GM23248 (cell line): Measurements from ENCODE around the gene AURKA. TPM values are rescaled to one million over a fixed set of nuclear protein-coding genes. Genes with fewer than 3 reads are reported as not detected.
"Not testable (repeated sequence)": the region's sequence is repeated elsewhere in the genome, so short reads cannot be mapped to it uniquely, and the experiment has no call there.

ENCODE experiments used
- DNase-seq: peaks from one replicate; pipeline ENCODE4 v3.0.0-alpha.2; 2015
- H2AFZ ChIP-seq: fragments of 200-600 bp; sonication (generic); 2 replicates; pipeline ENCODE4 v1.6.1; 2016; ENCODE audit warnings: antibody characterized with exemption
- H3F3A ChIP-seq: fragments of 200-600 bp; sonication (generic); 2 replicates; pipeline ENCODE4 v1.6.1; 2016; ENCODE audit warnings: mild to moderate bottlenecking, antibody characterized with exemption, mixed run types; ENCODE audit not compliant: insufficient read depth
- H3K27ac ChIP-seq: fragments of 200-600 bp; sonication (generic); 2 replicates; pipeline ENCODE4 v1.5.1; 2016; ENCODE audit warnings: mild to moderate bottlenecking
- H3K27me3 ChIP-seq: fragments of 200-600 bp; sonication (generic); replicated peaks from 2 replicates; pipeline ENCODE4 v1.6.1; 2016; ENCODE audit warnings: mild to moderate bottlenecking; ENCODE audit not compliant: insufficient read depth
- H3K36me3 ChIP-seq: fragments of 200-600 bp; sonication (generic); 2 replicates; pipeline ENCODE4 v1.6.1; 2016; ENCODE audit warnings: low read depth, mild to moderate bottlenecking
- H3K4me1 ChIP-seq: fragments of 200-600 bp; sonication (generic); 2 replicates; pipeline ENCODE4 v1.6.1; 2016; ENCODE audit warnings: mild to moderate bottlenecking; ENCODE audit not compliant: insufficient read depth
- H3K4me2 ChIP-seq: fragments of 200-600 bp; sonication (generic); one replicate; pipeline ENCODE4 v1.6.1; 2016; ENCODE audit warnings: mild to moderate bottlenecking; ENCODE audit not compliant: unreplicated experiment
- H3K4me3 ChIP-seq: fragments of 200-600 bp; sonication (generic); 2 replicates; pipeline ENCODE4 v1.5.1; 2016; ENCODE audit warnings: mild to moderate bottlenecking
- H3K79me2 ChIP-seq: fragments of 200-600 bp; sonication (generic); 2 replicates; pipeline ENCODE4 v1.6.1; 2016; ENCODE audit warnings: mild to moderate bottlenecking; ENCODE audit not compliant: insufficient read depth
- H3K9ac ChIP-seq: fragments of 200-600 bp; sonication (generic); 2 replicates; pipeline ENCODE4 v1.6.1; 2016; ENCODE audit warnings: mild to moderate bottlenecking
- H3K9me2 ChIP-seq: fragments of 200-600 bp; sonication (generic); 2 replicates; pipeline ENCODE4 v1.6.1; 2016; ENCODE audit warnings: mixed run types, mild to moderate bottlenecking, moderate library complexity; ENCODE audit not compliant: insufficient read depth
- H3K9me3 ChIP-seq: fragments of 200-600 bp; sonication (generic); one replicate; pipeline ENCODE4 v1.6.1; 2017; ENCODE audit warnings: low read depth
- H4K20me1 ChIP-seq: fragments of 200-600 bp; sonication (generic); 2 replicates; pipeline ENCODE4 v1.6.0; 2016; ENCODE audit not compliant: insufficient read depth
- EZH2 ChIP-seq: fragments of 200-600 bp; sonication (generic); IDR thresholded peaks from 2 replicates; pipeline ENCODE4 v1.6.1; 2018; ENCODE audit warnings: antibody characterized with exemption, mild to moderate bottlenecking; ENCODE audit not compliant: insufficient read depth, poor library complexity, severe bottlenecking
- EZH2phosphoT487 ChIP-seq: fragments of 200-600 bp; sonication (generic); IDR thresholded peaks from 2 replicates; pipeline ENCODE4 v1.6.1; 2018; ENCODE audit warnings: antibody characterized with exemption, moderate library complexity, mild to moderate bottlenecking, low read depth; ENCODE audit not compliant: insufficient read depth
- WGBS, 2 experiments: methylation state at CpG; one replicate each; pipeline ENCODE4 v1.1.6; 2015 to 2017; ENCODE audit warnings: low lambda C conversion rate in 2 of 2, low coverage in 1 of 2; ENCODE audit errors: missing lambda C conversion rate in 2 of 2; 5-methylcytosine and 5-hydroxymethylcytosine counted together
- in situ Hi-C: fragments of 300-500 bp; cut with MboI; formaldehyde crosslinking; loops from 2 replicates; pipeline ENCODE4 v1.15.0; 2020
- polyA plus RNA-seq: library from polyadenylated mRNA; unstranded; fragments of >200 nt; fragmentation: Nextera tagmentation; extraction: Ambion mirVana; gene quantifications from 2 replicates; pipeline ENCODE4 v1.2.1, GENCODE V29; 2016
- total RNA-seq: library from RNA; depleted of rRNA; stranded (reverse); fragments of >200 nt; shearing (Covaris generic); gene quantifications from 2 replicates; pipeline ENCODE4 v1.2.3, GENCODE V29; 2014

The AURKA gene
- total and polyA plus RNA-seq, 2 experiments from 2014 or later = 70.8 to 88.5 TPM

DNA sequence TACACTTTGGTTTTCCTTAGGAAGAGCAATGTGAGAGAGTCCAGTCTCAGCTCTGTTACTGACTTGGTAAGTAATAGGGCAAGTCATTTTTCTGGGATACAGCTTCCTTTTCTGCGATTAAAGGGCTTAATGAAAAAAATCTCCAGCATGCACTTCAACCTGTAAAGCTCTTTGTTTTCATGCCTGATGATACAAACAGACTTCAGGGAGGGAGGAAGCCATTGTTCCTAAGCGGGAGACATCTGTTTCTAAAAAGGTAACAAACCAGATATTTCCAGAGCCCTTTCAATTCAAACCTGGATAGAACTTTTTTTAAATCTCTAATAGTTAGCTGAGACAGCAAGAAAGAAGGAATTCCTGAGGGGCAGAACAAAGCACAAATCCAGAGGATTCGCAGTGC lies 14.9 kb upstream of the AURKA start:
- Histone ChIP-seq H3K9me3 (no peaks in the 10 kb centered on the region), H4K20me1 (no peaks in the 10 kb centered on the region), H3K4me2 (no peak overlapping the region), H3K36me3 (peaks cover 48% of the 10 kb centered on the region), H3K27ac (no peak overlapping the region), H3K9ac (no peak overlapping the region), H3K27me3 (no peaks in the 10 kb centered on the region), H2AFZ (no peak overlapping the region), H3F3A (peaks cover 29% of the 10 kb centered on the region), H3K4me3 (no peak overlapping the region), H3K4me1 (peaks cover 6% of the 10 kb centered on the region; the same call in 1 of the 2 replicates), H3K79me2 (peaks cover 40% of the 10 kb centered on the region), H3K9me2 (no peaks in the 10 kb centered on the region)
- 93 to 96% methylated on average over 3 of the region's 3 CpGs for WGBS, 2 experiments
- no peak for DNase-seq
- TF ChIP-seq EZH2 (no peak), EZH2phosphoT487 (no peak)
- in situ Hi-C loops = no loop called here

DNA sequence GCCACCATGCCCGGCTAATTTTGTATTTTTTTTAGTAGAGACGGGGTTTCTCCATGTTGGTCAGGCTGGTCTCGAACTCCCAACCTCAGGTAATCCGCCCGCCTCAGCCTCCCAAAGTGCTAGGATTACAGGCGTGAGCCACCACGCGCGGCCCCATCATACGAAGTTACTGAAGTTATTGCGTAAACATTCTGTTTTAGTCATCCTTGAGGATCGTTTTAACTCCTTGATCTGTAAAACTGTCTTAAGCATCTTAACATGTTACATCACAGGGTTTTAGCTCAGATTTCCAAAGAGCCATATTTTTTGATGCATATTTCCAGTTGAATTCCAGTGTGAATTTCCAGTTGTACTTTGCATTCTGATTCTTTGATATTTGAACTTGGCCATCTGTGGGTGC lies 13.3 kb upstream of the AURKA start:
- H3K27me3 ChIP-seq, H3K9ac ChIP-seq, in situ Hi-C loops, H2AFZ ChIP-seq, H3K4me2 ChIP-seq, H3K4me3 ChIP-seq, H4K20me1 ChIP-seq, H3K4me1 ChIP-seq, H3K9me3 ChIP-seq, H3K9me2 ChIP-seq, H3K27ac ChIP-seq, DNase-seq: not testable (repeated sequence)
- Histone ChIP-seq H3F3A (peaks cover 28% of the 10 kb centered on the region), H3K36me3 (peaks cover 60% of the 10 kb centered on the region), H3K79me2 (peaks cover 55% of the 10 kb centered on the region)
- WGBS, 2 experiments = 95 to 97% methylated on average over 11 to 12 of the region's 12 CpGs

DNA sequence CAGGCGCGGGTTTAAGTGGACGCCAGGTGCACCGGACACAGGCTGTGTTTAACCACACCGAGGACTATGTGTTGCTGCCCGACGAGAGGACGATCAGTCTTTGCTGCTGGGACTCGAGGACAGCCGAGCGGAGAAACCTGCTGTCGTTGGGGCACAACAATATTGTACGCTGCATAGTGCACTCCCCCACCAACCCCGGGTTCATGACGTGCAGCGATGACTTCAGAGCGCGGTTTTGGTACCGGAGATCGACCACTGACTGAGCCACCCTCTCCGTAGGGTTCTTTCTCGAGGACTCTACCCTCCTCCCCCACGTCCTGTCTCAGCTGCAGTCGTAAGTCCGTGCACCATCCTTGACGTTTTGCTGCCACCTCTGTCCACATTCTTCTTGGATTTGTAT lies 11.4 kb upstream of the AURKA start:
- DNase-seq = no peak
- Histone ChIP-seq H3F3A (peaks cover 33% of the 10 kb centered on the region), H3K27ac (no peak overlapping the region), H3K4me2 (no peak overlapping the region), H3K9ac (no peak overlapping the region), H4K20me1 (no peaks in the 10 kb centered on the region), H3K4me3 (no peak overlapping the region), H3K79me2 (peaks cover 74% of the 10 kb centered on the region), H3K9me3 (no peaks in the 10 kb centered on the region), H3K9me2 (no peaks in the 10 kb centered on the region), H2AFZ (no peak overlapping the region), H3K36me3 (peaks cover 77% of the 10 kb centered on the region), H3K27me3 (no peaks in the 10 kb centered on the region), H3K4me1 (peaks cover 12% of the 10 kb centered on the region)
- in situ Hi-C loops = no loop called here
- 95% methylated on average over 26 of the region's 26 CpGs for WGBS, 2 experiments
- TF ChIP-seq EZH2 = no peak
- TF ChIP-seq EZH2phosphoT487 = no peak

DNA sequence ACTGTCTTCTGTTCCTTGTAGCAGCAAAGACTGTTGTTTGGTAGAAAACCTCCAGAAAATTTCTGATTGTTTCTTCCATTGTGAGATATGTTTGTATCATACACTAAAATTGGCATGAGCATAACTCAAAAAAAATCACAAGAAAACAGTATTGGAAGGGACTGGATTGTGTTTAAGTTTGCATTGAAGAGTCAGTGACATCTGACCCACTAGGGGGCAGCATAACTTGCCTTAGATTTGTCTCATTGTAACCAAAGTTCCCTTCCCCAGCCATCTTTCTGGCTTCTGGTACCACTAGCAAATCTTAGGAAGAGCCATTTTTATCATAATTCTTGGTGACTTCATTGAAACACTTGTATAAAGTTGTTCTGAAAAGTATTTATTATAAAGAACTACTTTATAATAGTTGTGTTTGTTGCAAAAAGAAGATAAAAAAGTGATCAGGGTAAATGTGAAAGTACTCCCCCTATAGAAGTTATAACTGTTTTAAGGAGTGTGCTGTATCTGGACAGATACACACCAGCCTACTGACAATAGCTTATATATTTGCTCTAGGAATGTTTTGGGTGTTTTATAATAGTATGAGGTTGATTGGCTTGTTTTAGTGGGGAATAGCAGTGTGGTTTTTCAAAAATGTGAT lies 8.1 kb upstream of the AURKA start:
- Histone ChIP-seq H3K4me3 (peak overlapping the region; percentile 6; the same call in 1 of the 2 replicates), H3K27me3 (no peaks in the 10 kb centered on the region), H3F3A (peaks cover 54% of the 10 kb centered on the region), H2AFZ (0 out of 2 replicates have a peak overlapping the region, but pooled peaks have one; percentile 25), H3K36me3 (peaks cover 81% of the 10 kb centered on the region), H4K20me1 (no peaks in the 10 kb centered on the region), H3K27ac (peak overlapping the region; percentile 13; the same call in 1 of the 2 replicates), H3K4me1 (peaks cover 12% of the 10 kb centered on the region), H3K79me2 (peaks cover 85% of the 10 kb centered on the region), H3K4me2 (peak overlapping the region; percentile 65), H3K9ac (peak overlapping the region; percentile 51), H3K9me3 (no peaks in the 10 kb centered on the region), H3K9me2 (no peaks in the 10 kb centered on the region)
- TF ChIP-seq EZH2phosphoT487 = no peak
- TF ChIP-seq EZH2 = no peak
- in situ Hi-C loops = no loop called here
- peak; percentile 84 for DNase-seq
